ENCODE data around the gene MAGI1. TPM values are rescaled to one million over a fixed set of nuclear protein-coding genes. Genes with fewer than 3 reads are reported as not detected.

Gene MAGI1
- polyA plus RNA-seq, 1 of the 3 experiments (the other 2 are of a cell fraction) = 10.3 TPM

GRCh38 chr3:65896321-65896720, 142.4 kb downstream of the MAGI1 start:
- WGBS (ENCODE audit: low lambda C conversion rate) = 84% methylated on average over 6 of the region's 6 CpGs
- Histone ChIP-seq H3K27me3 (ENCODE audit: insufficient read depth) (no peaks in the 10 kb centered on the region), H2AFZ (ENCODE audit: low read depth) (no peak overlapping the region), H3K36me3 (replicated peaks in 1 of 2; ENCODE audit: control insufficient read depth in 1 of 2, insufficient read depth in 2 of 2, low read length in 1 of 2) (no peaks in the 10 kb centered on the region), H3K4me1 (ENCODE audit: control insufficient read depth in 1 of 2, insufficient read depth in 2 of 2, low read depth in 1 of 2, low read length in 1 of 2) (no peaks in the 10 kb centered on the region; a peak in 1 of 4 replicates), H4K20me1 (ENCODE audit: insufficient read depth) (no peaks in the 10 kb centered on the region; the same call in 1 of the 2 replicates), H3K9me3 (no peaks in the 10 kb centered on the region), H3K4me2 (no peak overlapping the region), H3K27ac (ENCODE audit: low read depth in 2 of 2, low read length in 1 of 2) (no peak overlapping the region), H3K9ac (no peak overlapping the region), H3F3A (replicated peaks; ENCODE audit: insufficient read depth) (no peaks in the 10 kb centered on the region), H3K4me3 (ENCODE audit: low read depth in 2 of 2, low read length in 1 of 2) (no peak overlapping the region), H3K9me2 (no peaks in the 10 kb centered on the region), H3K79me2 (ENCODE audit: insufficient read depth) (peaks cover 71% of the 10 kb centered on the region)
- ChIA-PET POLR2A (no interaction called here), CTCF (no interaction called here)
- no peak for DNase-seq
- TF ChIP-seq PBX3 (IDR thresholded peaks at IDR 0.05) = no peak
- no peak for TF ChIP-seq GABPA (IDR thresholded peaks at IDR 0.05; ENCODE audit: low read depth)
- no peak for TF ChIP-seq RFX5 (IDR thresholded peaks at IDR 0.05; ENCODE audit: low read length)
- no peak for TF ChIP-seq EZH2phosphoT487 (IDR thresholded peaks at IDR 0.05; ENCODE audit: borderline replicate concordance, low read depth)
- TF ChIP-seq REST (IDR thresholded peaks at IDR 0.05; ENCODE audit: low read depth, low read length) = no peak
- TF ChIP-seq CHD2 (IDR thresholded peaks at IDR 0.05; ENCODE audit: low read length, partially characterized antibody) = no peak
- TF ChIP-seq POLR2AphosphoS5 (IDR thresholded peaks at IDR 0.05; ENCODE audit: low read depth, low read length) = no peak
- no peak for TF ChIP-seq JUND (IDR thresholded peaks at IDR 0.05)
- no peak for TF ChIP-seq ZBTB33 (IDR thresholded peaks at IDR 0.05; ENCODE audit: borderline replicate concordance, low read depth)
- TF ChIP-seq TCF12 (IDR thresholded peaks at IDR 0.05) = no peak
- TF ChIP-seq FOSL2 (IDR thresholded peaks at IDR 0.05; ENCODE audit: borderline replicate concordance, low read depth) = no peak
- TF ChIP-seq USF1 (IDR thresholded peaks at IDR 0.05; ENCODE audit: borderline replicate concordance, low read depth) = no peak
- TF ChIP-seq SIN3A (IDR thresholded peaks at IDR 0.05; ENCODE audit: borderline replicate concordance, low read depth, low read length) = no peak
- no peak for TF ChIP-seq NRF1 (IDR thresholded peaks at IDR 0.05; ENCODE audit: low read depth, low read length)
- TF ChIP-seq EP300 (IDR thresholded peaks at IDR 0.05; ENCODE audit: borderline replicate concordance in 1 of 2, low read depth in 1 of 2, low read length in 1 of 2) = no peak
- TF ChIP-seq USF2 (IDR thresholded peaks at IDR 0.05; ENCODE audit: borderline replicate concordance, low read depth, low read length) = no peak
- no peak for TF ChIP-seq SMC3 (IDR thresholded peaks at IDR 0.05; ENCODE audit: low read depth, low read length)

All from SK-N-SH (cell line).